Measurements from ENCODE around the gene CABP2. TPM values are rescaled to one million over a fixed set of nuclear protein-coding genes. Genes with fewer than 3 reads are reported as not detected.

Gene CABP2
- total RNA-seq, 1 donor = not detected

GRCh38 chr11:67504950-67505581 lies 18.2 kb downstream of the CABP2 start, which contains the start of gene PITPNM1:
Gene PITPNM1, minus strand, starts transcription at chr11:67505363. Its CDS starts 1,183 bp downstream, at chr11:67504180.
- no peak for TF ChIP-seq CTCF (IDR thresholded peaks at IDR 0.05; ENCODE audit: insufficient read depth, low read length)
- DNase-seq (ENCODE audit: low read depth) = peak; percentile 25
- peak within 1 kb of the TSS; percentile 82 for H3K4me3 ChIP-seq (ENCODE audit: low read depth, low read length)

GRCh38 chr11:67504005-67504949 lies 19.0 kb downstream of the CABP2 start:
- no peak for TF ChIP-seq CTCF (IDR thresholded peaks at IDR 0.05; ENCODE audit: insufficient read depth, low read length)
- DNase-seq (ENCODE audit: low read depth) = no peak
- peak overlapping the region; percentile 82 for H3K4me3 ChIP-seq (ENCODE audit: low read depth, low read length)

- H3K4me3 ChIP-seq (ENCODE audit: low read depth, low read length) = peak overlapping the region; percentile 82
- no peak for TF ChIP-seq CTCF (IDR thresholded peaks at IDR 0.05; ENCODE audit: insufficient read depth, low read length)
- no peak for DNase-seq (ENCODE audit: low read depth)
These were observed 19.9 kb downstream of the CABP2 start for GRCh38 chr11:67503119-67504004.

GRCh38 chr11:67502328-67502979 lies 20.8 kb downstream of the CABP2 start:
- TF ChIP-seq CTCF (IDR thresholded peaks at IDR 0.05; ENCODE audit: insufficient read depth, low read length) = no peak
- no peak for DNase-seq (ENCODE audit: low read depth)
- H3K4me3 ChIP-seq (ENCODE audit: low read depth, low read length) = no peak overlapping the region

GRCh38 chr11:67501854-67502253 lies 21.4 kb downstream of the CABP2 start:
- no peak for TF ChIP-seq CTCF (IDR thresholded peaks at IDR 0.05; ENCODE audit: insufficient read depth, low read length)
- no peak overlapping the region for H3K4me3 ChIP-seq (ENCODE audit: low read depth, low read length)
- no peak for DNase-seq (ENCODE audit: low read depth)
